Dermis blood vessel endothelial cell (primary cell): Measurements from ENCODE around the gene AADACL4. TPM values are rescaled to one million over a fixed set of nuclear protein-coding genes. Genes with fewer than 3 reads are reported as not detected.
"Not testable (repeated sequence)": the region's sequence is repeated elsewhere in the genome, so short reads cannot be mapped to it uniquely, and the experiment has no call there.

Experiments used
- DNase-seq: peaks from one replicate; pipeline ENCODE4 v3.0.0; 2010
- total RNA-seq: library from RNA; depleted of rRNA; stranded (reverse); fragments of >200 nt; gene quantifications from 2 replicates; pipeline ENCODE4 v1.2.3, GENCODE V29; 2014

AADACL4 gene
- total RNA-seq, 1 donor from 2014 or later: not detected

DNA sequence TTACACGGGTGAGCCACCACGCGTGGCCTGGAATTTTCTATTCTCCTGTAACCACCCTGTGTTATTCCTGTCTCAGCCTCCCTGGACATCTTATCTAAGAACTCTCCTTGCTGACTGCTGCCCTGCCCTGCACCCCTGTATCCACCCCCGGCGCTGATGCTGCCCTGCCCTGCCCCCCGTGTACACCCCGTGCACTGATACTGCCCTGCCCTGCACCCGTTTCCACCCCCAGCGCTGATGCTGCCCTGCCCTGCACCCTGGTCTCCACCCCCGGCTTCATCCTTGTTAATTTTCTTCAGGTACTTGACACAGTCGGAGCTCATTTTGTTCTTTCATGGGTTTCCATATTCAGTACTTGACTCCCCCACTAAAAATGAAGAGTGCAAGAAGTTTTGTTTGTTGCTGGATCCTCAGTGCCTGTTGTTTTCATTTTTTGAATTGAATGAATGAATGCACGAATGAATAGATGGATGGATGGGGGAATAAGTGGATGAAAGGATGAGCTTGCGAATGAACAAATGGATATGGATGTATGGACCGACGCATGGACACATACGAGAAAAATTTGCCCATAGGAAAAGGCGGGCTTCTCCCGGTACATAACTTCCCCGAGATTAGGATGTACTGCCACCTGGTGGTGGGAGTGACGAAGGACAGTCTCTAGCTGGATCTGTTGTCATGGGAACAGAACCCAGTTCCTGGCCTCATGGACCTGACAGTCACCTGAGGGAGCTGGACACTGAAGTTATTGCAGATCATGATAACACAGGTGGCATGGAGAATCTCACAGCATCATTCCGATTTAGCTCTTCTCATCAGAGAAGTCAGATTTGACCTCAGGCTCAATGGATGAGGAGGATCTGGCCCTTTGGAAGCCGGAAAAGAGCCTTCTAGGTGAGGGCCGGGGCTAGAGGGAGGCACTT lies 14.9 kb downstream of the AADACL4 start:
- DNase-seq: peak; percentile 91

DNA sequence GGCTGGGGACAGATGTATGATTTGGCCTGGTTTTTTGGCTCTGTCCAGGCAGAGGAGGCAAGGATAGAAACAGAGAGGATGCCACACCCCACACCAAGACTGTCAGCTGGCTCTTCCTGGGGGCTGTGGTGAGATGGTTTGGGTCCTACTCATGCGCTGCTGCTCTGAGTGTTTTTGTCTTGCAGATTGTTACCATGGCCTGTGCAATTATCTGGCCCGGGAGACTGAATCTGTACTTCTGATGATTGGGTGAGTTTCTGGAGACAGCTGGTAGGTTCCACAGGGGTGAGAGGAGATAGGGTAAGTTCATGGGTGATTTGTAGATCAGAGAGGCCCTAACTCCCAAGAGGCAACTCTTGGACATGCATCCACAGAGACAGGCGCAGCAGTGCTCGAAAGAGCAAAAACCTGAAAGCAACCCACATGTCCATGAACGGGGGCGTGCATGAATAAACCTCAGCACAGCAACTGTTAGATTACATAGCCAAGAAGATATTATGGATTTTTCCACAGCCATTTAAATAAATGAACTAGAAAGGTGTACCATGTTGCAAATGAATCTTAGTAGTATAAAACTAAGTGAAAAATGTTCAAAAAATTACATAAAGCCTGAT lies 17.8 kb downstream of the AADACL4 start:
- no peak for DNase-seq

DNA sequence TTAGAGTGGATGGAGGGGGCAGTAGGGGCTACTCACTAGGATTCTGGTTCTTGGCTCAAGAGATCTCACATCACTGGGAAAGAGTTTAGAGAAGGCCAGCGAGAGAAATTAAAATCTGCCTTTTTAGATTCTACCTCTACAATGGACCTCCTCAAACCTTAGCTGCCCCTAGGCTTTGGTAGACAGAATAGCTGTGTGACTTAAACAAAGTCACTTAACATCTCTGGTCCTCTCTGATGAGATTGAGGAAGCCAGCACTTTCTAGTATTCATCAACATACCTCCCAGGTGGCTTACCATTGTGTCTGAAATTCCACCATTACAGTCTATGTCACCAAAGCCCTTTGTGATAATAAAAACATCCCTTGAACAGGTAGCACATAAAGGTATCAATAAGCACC lies 18.7 kb downstream of the AADACL4 start:
- DNase-seq: no peak

GRCh38 chr1:12665511-12665910 lies 21.6 kb downstream of the AADACL4 start:
- no peak for DNase-seq

GRCh38 chr1:12666141-12666735 lies 22.4 kb downstream of the AADACL4 start:
- peak; percentile 38 for DNase-seq

- DNase-seq: no peak
These were observed 25.7 kb downstream of the AADACL4 start for GRCh38 chr1:12669529-12670068.

DNA sequence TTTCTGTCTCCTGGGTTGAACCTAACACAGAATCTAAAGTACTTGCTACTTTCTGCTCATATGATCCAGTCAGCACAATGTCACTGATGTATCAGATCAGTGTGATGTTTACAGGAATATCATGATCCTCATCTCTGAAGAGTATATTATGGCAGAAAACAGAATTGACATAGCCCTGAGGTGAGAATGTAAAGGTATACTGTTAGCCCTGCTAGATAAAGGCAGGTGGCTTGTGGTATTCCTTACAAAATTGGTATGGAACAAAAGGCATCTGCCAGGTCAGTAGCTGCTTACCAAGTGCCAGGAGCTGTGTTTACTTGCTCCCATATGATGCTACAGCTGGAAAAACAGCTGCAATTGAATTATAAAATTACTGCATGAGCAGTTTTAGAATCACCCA lies 30.5 kb downstream of the AADACL4 start:
- no peak for DNase-seq

GRCh38 chr1:12676122-12676521 lies 32.2 kb downstream of the AADACL4 start:
- DNase-seq: not testable (repeated sequence)

GRCh38 chr1:12677565-12677964 lies 33.7 kb downstream of the AADACL4 start:
- DNase-seq: no peak

GRCh38 chr1:12678350-12678749 lies 34.5 kb downstream of the AADACL4 start:
- DNase-seq: no peak

- DNase-seq: no peak
These were observed 34.9 kb downstream of the AADACL4 start for GRCh38 chr1:12678820-12679219.

GRCh38 chr1:12690156-12690555 lies 46.3 kb downstream of the AADACL4 start:
- no peak for DNase-seq

- DNase-seq: no peak
These were observed 49.3 kb downstream of the AADACL4 start for GRCh38 chr1:12692967-12693782.

GRCh38 chr1:12696658-12697057 lies 52.8 kb downstream of the AADACL4 start:
- no peak for DNase-seq

GRCh38 chr1:12697397-12697796 lies 53.5 kb downstream of the AADACL4 start:
- DNase-seq: no peak

DNA sequence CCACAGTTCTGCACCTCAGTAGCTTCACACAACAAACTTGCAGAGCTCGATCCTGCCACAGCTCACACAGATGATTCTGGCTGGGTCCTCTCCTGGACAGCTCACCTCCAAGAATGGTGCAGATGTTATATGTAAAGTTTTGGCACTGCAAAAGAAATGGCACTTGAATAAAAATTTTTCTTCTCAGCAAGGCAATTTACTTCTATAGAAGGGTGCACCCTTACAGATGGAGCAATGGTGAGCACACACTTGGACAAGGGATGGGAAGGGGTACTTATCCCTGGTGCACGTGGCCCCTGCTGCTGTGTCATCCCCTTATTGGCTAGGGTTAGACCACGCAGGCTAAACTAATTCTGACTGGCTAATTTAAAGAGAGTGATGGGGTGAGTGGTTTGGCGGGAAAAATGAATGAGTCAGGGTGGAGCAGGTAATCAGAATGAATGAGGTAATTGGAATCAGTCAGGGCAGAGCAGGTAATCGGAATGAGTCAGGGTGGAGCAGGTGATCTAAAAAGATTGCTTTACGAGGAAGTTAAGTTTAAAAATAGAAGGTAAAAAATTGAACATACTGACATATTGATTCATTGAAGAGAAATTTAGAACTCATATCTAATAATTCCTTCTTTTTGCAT lies 60.1 kb downstream of the AADACL4 start:
- no peak for DNase-seq

DNA sequence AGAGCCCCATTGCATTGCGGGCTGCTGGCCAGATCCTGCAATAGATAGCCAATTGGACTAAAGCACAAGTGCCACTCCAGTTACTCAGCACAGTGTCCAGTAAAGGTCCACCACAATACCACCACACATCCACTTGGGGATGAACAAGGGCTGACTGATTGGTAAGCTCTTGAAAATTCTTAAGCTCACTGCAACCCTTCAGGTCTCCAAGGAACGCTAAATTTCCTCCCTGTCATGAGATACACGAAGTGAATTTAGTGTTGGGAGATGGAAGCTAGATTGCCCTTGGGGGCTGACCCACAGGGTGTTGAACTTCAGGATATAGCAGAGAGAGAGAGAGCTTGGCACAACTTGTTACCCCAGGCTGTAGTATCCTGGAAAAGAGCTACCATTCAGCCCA lies 62.2 kb downstream of the AADACL4 start:
- DNase-seq: no peak

DNA sequence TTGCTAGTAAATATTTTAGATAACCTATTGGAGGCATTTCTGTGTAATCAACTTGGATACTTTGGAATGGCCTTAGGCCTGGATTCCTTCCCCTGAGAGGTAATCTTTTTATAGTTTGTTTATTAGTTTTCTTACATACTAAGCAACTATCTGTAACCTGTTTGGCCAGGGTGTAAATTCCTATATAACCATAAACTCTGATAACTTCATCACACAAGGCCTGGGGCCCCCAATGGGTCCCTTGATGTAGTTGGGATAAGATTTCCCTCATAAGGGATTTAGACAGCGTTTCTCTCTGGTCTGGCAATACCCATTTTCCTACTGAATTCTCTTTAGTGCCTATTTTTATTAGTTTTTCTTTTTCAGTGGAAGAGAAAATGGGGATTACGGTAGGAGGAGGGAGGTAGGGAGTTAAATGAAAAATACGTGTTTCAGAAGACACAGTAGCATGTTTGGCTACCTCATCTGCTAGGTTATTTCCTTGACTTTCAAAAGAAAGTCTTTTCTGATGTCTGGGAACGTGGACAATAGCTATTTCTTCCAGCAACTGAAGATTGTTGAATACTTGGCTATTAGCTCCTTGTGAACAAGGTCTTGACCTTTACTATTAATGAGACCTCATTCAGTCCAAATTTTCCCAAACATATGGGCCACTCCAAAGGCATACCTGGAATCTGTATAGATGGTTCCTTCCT lies 64.7 kb downstream of the AADACL4 start:
- no peak for DNase-seq

DNA sequence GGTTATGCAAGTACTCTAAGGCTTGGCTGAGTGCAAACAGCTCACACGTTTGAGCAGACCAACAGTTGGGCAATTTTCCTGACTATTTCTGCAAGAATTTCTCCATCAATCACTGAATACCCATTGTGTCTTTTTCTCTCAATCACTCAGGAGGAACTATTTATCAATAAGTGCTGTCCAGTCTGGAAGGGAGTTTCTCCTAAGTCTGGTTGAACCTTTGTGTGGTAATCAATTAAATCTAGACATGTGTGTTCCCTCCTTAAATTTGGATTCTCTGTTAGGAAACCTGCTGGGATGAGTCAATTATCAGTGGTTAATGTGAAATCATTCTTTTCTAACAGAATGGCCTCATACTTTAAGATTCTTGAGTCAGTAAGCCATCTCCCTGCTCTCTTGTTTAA lies 65.2 kb downstream of the AADACL4 start:
- no peak for DNase-seq

- no peak for DNase-seq
These were observed 65.8 kb downstream of the AADACL4 start for GRCh38 chr1:12709696-12710095.

DNA sequence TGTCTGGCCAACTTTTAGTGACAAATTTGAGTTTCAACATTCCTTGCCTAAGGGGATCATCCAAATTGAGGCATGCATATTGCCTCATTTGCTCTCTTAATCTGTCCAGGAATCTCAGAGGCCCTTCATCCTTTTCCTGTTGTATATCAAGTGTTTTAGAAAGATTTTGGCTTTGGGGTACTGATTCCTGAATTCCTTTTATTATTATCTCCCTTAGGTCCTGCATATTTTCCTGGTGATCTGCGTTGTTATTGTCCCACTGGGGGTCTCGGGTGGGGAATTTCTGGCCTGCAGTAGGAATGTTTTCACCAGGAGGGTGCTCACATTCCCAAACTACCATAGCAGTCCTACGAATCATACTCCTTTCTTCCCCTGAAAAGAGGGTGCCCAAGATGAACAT lies 67.7 kb downstream of the AADACL4 start:
- DNase-seq: no peak
